Measurements from ENCODE around the gene SEMA4F.
A peak's percentile ranks its signal among the peaks of the same experiment; 100 is the strongest.

Gene SEMA4F

GRCh38 chr2:74659462-74659861 is 5.4 kb downstream of the SEMA4F start:
- peak; percentile 58 for DNase-seq (ENCODE audit: low read depth)

- DNase-seq (ENCODE audit: low read depth), result no peak
Observed at GRCh38 chr2:74668087-74668486, 14.0 kb downstream of the SEMA4F start.

- DNase-seq (ENCODE audit: low read depth), result no peak
Observed at GRCh38 chr2:74670263-74670662, 16.2 kb downstream of the SEMA4F start.

- DNase-seq (ENCODE audit: low read depth), result peak; percentile 52
Observed at GRCh38 chr2:74671479-74671878, 17.4 kb downstream of the SEMA4F start.

GRCh38 chr2:74673826-74674528 is 19.9 kb downstream of the SEMA4F start:
- no peak for DNase-seq (ENCODE audit: low read depth)

- DNase-seq (ENCODE audit: low read depth), result no peak
Observed at GRCh38 chr2:74675090-74675489, 21.0 kb downstream of the SEMA4F start.

GRCh38 chr2:74676331-74676730 is 22.3 kb downstream of the SEMA4F start:
- DNase-seq (ENCODE audit: low read depth), result no peak

GRCh38 chr2:74679615-74680014 is 25.6 kb downstream of the SEMA4F start:
- no peak for DNase-seq (ENCODE audit: low read depth)

- no peak for DNase-seq (ENCODE audit: low read depth)
Observed at GRCh38 chr2:74682501-74682900, 28.5 kb downstream of the SEMA4F start.

GRCh38 chr2:74685408-74685807 is 31.4 kb downstream of the SEMA4F start:
- no peak for DNase-seq (ENCODE audit: low read depth)

GRCh38 chr2:74688881-74689280 is 34.8 kb downstream of the SEMA4F start:
- DNase-seq (ENCODE audit: low read depth), result no peak

- no peak for DNase-seq (ENCODE audit: low read depth)
Observed at GRCh38 chr2:74689671-74690070, 35.6 kb downstream of the SEMA4F start.

GRCh38 chr2:74690571-74690970 is 36.5 kb downstream of the SEMA4F start:
- peak; percentile 72 for DNase-seq (ENCODE audit: low read depth)

GRCh38 chr2:74691929-74692328 is 37.9 kb downstream of the SEMA4F start:
- DNase-seq (ENCODE audit: low read depth), result no peak

- no peak for DNase-seq (ENCODE audit: low read depth)
Observed at GRCh38 chr2:74693213-74693612, 39.2 kb downstream of the SEMA4F start.

- DNase-seq (ENCODE audit: low read depth), result no peak
Observed at GRCh38 chr2:74693668-74694067, 39.6 kb downstream of the SEMA4F start.

- no peak for DNase-seq (ENCODE audit: low read depth)
Observed at GRCh38 chr2:74694281-74694680, 40.2 kb downstream of the SEMA4F start.

GRCh38 chr2:74695663-74696062 is 41.6 kb downstream of the SEMA4F start:
- DNase-seq (ENCODE audit: low read depth), result no peak

GRCh38 chr2:74696829-74697228 is 42.8 kb downstream of the SEMA4F start:
- DNase-seq (ENCODE audit: low read depth), result peak; percentile 92

- DNase-seq (ENCODE audit: low read depth), result no peak
Observed at GRCh38 chr2:74700643-74701372, 46.8 kb downstream of the SEMA4F start.

- DNase-seq (ENCODE audit: low read depth), result no peak
Observed at GRCh38 chr2:74702001-74702715, 48.1 kb downstream of the SEMA4F start.

GRCh38 chr2:74703373-74703772 is 49.3 kb downstream of the SEMA4F start:
- DNase-seq (ENCODE audit: low read depth), result peak; percentile 66

- no peak for DNase-seq (ENCODE audit: low read depth)
Observed at GRCh38 chr2:74704216-74704615, 50.2 kb downstream of the SEMA4F start.
